Measurements from ENCODE around the gene PPP1R36.
"Not testable (repeated sequence)": the region's sequence is repeated elsewhere in the genome, so short reads cannot be mapped to it uniquely, and the experiment has no call there.

The PPP1R36 gene

GRCh38 chr14:64556526-64556925 lies 6.8 kb downstream of the PPP1R36 start:
- H3K4me3 ChIP-seq (ENCODE audit: low read depth, low read length): no peak overlapping the region
- TF ChIP-seq CTCF (IDR thresholded peaks at IDR 0.05; ENCODE audit: low read depth, low read length): no peak

- H3K4me3 ChIP-seq (ENCODE audit: low read depth, low read length): not testable (repeated sequence)
Measured at GRCh38 chr14:64558216-64558615, 8.5 kb downstream of the PPP1R36 start.

GRCh38 chr14:64561631-64562030 lies 11.9 kb downstream of the PPP1R36 start:
- TF ChIP-seq CTCF (IDR thresholded peaks at IDR 0.05; ENCODE audit: low read depth, low read length): no peak
- no peak overlapping the region for H3K4me3 ChIP-seq (ENCODE audit: low read depth, low read length)

GRCh38 chr14:64562436-64562835 lies 12.7 kb downstream of the PPP1R36 start:
- no peak for TF ChIP-seq CTCF (IDR thresholded peaks at IDR 0.05; ENCODE audit: low read depth, low read length)

GRCh38 chr14:64563696-64564095 lies 13.9 kb downstream of the PPP1R36 start:
- no peak overlapping the region for H3K4me3 ChIP-seq (ENCODE audit: low read depth, low read length)
- TF ChIP-seq CTCF (IDR thresholded peaks at IDR 0.05; ENCODE audit: low read depth, low read length): no peak

More at GRCh38 chr14:64562436-64562835, 12.7 kb downstream of the PPP1R36 start:
- H3K4me3 ChIP-seq (ENCODE audit: low read depth, low read length): no peak overlapping the region

GRCh38 chr14:64566651-64567122 lies 16.9 kb downstream of the PPP1R36 start:
- H3K4me3 ChIP-seq (ENCODE audit: low read depth, low read length): no peak overlapping the region
- TF ChIP-seq CTCF (IDR thresholded peaks at IDR 0.05; ENCODE audit: low read depth, low read length): no peak

GRCh38 chr14:64569138-64569631 lies 19.4 kb downstream of the PPP1R36 start:
- TF ChIP-seq CTCF (IDR thresholded peaks at IDR 0.05; ENCODE audit: low read depth, low read length): no peak
- no peak overlapping the region for H3K4me3 ChIP-seq (ENCODE audit: low read depth, low read length)

GRCh38 chr14:64569646-64570045 lies 19.9 kb downstream of the PPP1R36 start:
- H3K4me3 ChIP-seq (ENCODE audit: low read depth, low read length): not testable (repeated sequence)
